Keratinocyte (primary cell): ENCODE results near the gene ERBB3. TPM values are rescaled to one million over a fixed set of nuclear protein-coding genes. Genes with fewer than 3 reads are reported as not detected.

ENCODE experiments used
- DNase-seq: peaks from one replicate; pipeline ENCODE4 v3.0.0-alpha.2; 2011; ENCODE audit warnings: low read depth, missing footprints, low spot score
- FAIRE-seq: peaks from 2 replicates; lab custom pipeline; 2011; peaks lifted over from hg19 to GRCh38; lab: Jason Lieb, UNC
- H2AFZ ChIP-seq: 2 replicates; pipeline ENCODE4 v1.6.0; 2012; ENCODE audit warnings: low read length, control low read depth, inconsistent platforms; ENCODE audit not compliant: control insufficient read depth
- H3K27ac ChIP-seq: 2 replicates; pipeline ENCODE4 v1.5.1; 2011; ENCODE audit warnings: low read length; ENCODE audit not compliant: control insufficient read depth, insufficient read depth
- H3K27me3 ChIP-seq: 3 replicates; pipeline ENCODE4 v1.6.0; 2011; ENCODE audit warnings: low read length; ENCODE audit not compliant: control insufficient read depth, insufficient read depth; ENCODE audit errors: extremely low read depth
- H3K36me3 ChIP-seq, 2 experiments: 2 replicates in 1 of 2; 3 replicates in 1 of 2; pipeline ENCODE4 v1.5.1; 2011; ENCODE audit warnings: low read length in 2 of 2, mild to moderate bottlenecking in 1 of 2; ENCODE audit not compliant: control insufficient read depth in 2 of 2, insufficient read depth in 2 of 2; ENCODE audit errors: extremely low read depth in 1 of 2
- H3K4me1 ChIP-seq: 3 replicates; pipeline ENCODE4 v1.5.1; 2011; ENCODE audit warnings: low read length; ENCODE audit not compliant: control insufficient read depth, insufficient read depth; ENCODE audit errors: extremely low read depth
- H3K4me2 ChIP-seq: 3 replicates; pipeline ENCODE4 v1.6.0; 2011; ENCODE audit warnings: low read depth, low read length; ENCODE audit not compliant: control insufficient read depth, insufficient read depth; ENCODE audit errors: extremely low read depth
- H3K4me3 ChIP-seq, 3 experiments: fragments of 200-600 bp in 1 of 3; sonication (generic) in 1 of 3; 2 replicates in 2 of 3; 3 replicates in 1 of 3; pipeline ENCODE4 v1.5.1; 2011 to 2016; ENCODE audit warnings: low read length in 3 of 3, mild to moderate bottlenecking in 3 of 3, control low read depth in 2 of 3, inconsistent platforms in 1 of 3, low read depth in 1 of 3, mixed read lengths in 1 of 3, mixed run types in 1 of 3, moderate library complexity in 1 of 3; ENCODE audit not compliant: control insufficient read depth in 2 of 3, insufficient read depth in 2 of 3; ENCODE audit errors: extremely low read depth in 1 of 3
- H3K79me2 ChIP-seq: 2 replicates; pipeline ENCODE4 v1.6.0; 2012; ENCODE audit warnings: low read length; ENCODE audit not compliant: control insufficient read depth, insufficient read depth
- H3K9ac ChIP-seq: 3 replicates; pipeline ENCODE4 v1.6.0; 2011; ENCODE audit warnings: low read length; ENCODE audit not compliant: control insufficient read depth, insufficient read depth; ENCODE audit errors: extremely low read depth
- H3K9me1 ChIP-seq: 3 replicates; pipeline ENCODE4 v1.6.0; 2011; ENCODE audit warnings: low read length; ENCODE audit not compliant: control insufficient read depth, insufficient read depth; ENCODE audit errors: extremely low read depth
- H3K9me3 ChIP-seq: 2 replicates; pipeline ENCODE4 v1.5.1; 2012; ENCODE audit warnings: low read depth, low read length; ENCODE audit not compliant: control insufficient read depth
- H4K20me1 ChIP-seq: 3 replicates; pipeline ENCODE4 v1.6.0; 2011; ENCODE audit warnings: low read length; ENCODE audit not compliant: control insufficient read depth, insufficient read depth; ENCODE audit errors: extremely low read depth
- CTCF ChIP-seq, 3 experiments: IDR thresholded peaks in 1 of 3; conservative IDR thresholded peaks in 1 of 3; optimal IDR thresholded peaks in 1 of 3; 2 replicates in 2 of 3; 3 replicates in 1 of 3; pipeline versions ENCODE3 to v1.5.1; 2011; ENCODE audit warnings: low read length in 3 of 3, mild to moderate bottlenecking in 3 of 3, moderate library complexity in 2 of 3, control low read depth in 1 of 3, inconsistent platforms in 1 of 3; ENCODE audit not compliant: insufficient read depth in 2 of 3; ENCODE audit errors: extremely low read depth in 1 of 3
- EZH2 ChIP-seq: IDR thresholded peaks from one replicate; pipeline ENCODE4 v1.6.1; 2012; ENCODE audit warnings: inconsistent platforms, mild to moderate bottlenecking, low read length, moderate library complexity
- dilution Hi-C: fragments of 300-500 bp; cut with MboI; formaldehyde crosslinking; loops from one replicate; pipeline ENCODE4 v1.7.0; 2020; ENCODE audit warnings: low sequenced_read_pairs; ENCODE audit not compliant: extremely low pct_ligation_motif_present
- polyA plus RNA-seq, 5 experiments: library from polyadenylated mRNA; depleted of rRNA in 3 of 5; stranded (reverse) in 3 of 5; stranded (forward) in 1 of 5; unstranded in 1 of 5; fragments of >200 nt; gene quantifications; 1 replicate in 1 of 5; 2 replicates in 3 of 5; 3 replicates in 1 of 5; pipeline versions ENCODE4 v1.2.1 to v1.2.3, GENCODE V29; 2011 to 2012; ENCODE audit warnings: missing spikeins in 2 of 5, low read depth in 1 of 5, low replicate concordance in 1 of 5

Gene ERBB3
- polyA plus RNA-seq, 1 donor (not counting 4 experiments of a cell fraction or from before 2014, with no cell fraction given) = 16.4 TPM

- Histone ChIP-seq H2AFZ (no peak overlapping the region), H3K9ac (no peak overlapping the region), H3K36me3 (peaks cover 3 to 27% of the 10 kb centered on the region in 2 experiments), H4K20me1 (no peaks in the 10 kb centered on the region), H3K27ac (no peak overlapping the region), H3K79me2 (peaks cover 11% of the 10 kb centered on the region), H3K27me3 (no peaks in the 10 kb centered on the region), H3K4me1 (peaks cover 27% of the 10 kb centered on the region), H3K4me2 (no peak overlapping the region), H3K9me1 (no peaks in the 10 kb centered on the region), H3K9me3 (no peaks in the 10 kb centered on the region), H3K4me3 (no peak overlapping the region)
- dilution Hi-C loops = loop anchor here (10.0 kb wide), 1 partner anchor 53 kb away; no protein-coding TSS in a partner anchor
- TF ChIP-seq EZH2 = no peak
- TF ChIP-seq CTCF (optimal IDR thresholded peaks at IDR 0.05 in 1 of 3, IDR thresholded peaks at IDR 0.05 in 1 of 3, conservative IDR thresholded peaks at IDR 0.05 in 1 of 3; ENCODE audit: extremely low read depth in 1 of 3, insufficient read depth in 2 of 3, low read length in 3 of 3) = no peak
- FAIRE-seq (no peak), DNase-seq (no peak)
Measured at GRCh38 chr12:56121204-56121870, 41.4 kb downstream of the ERBB3 start.

GRCh38 chr12:56122637-56123036, 42.7 kb downstream of the ERBB3 start:
- DNase-seq (no peak), FAIRE-seq (no peak)
- TF ChIP-seq EZH2 = no peak
- TF ChIP-seq CTCF (optimal IDR thresholded peaks at IDR 0.05 in 1 of 3, IDR thresholded peaks at IDR 0.05 in 1 of 3, conservative IDR thresholded peaks at IDR 0.05 in 1 of 3; ENCODE audit: extremely low read depth in 1 of 3, insufficient read depth in 2 of 3, low read length in 3 of 3) = no peak
- Histone ChIP-seq H3K4me1 (peaks cover 38% of the 10 kb centered on the region), H3K4me3 (no peak overlapping the region), H3K36me3 (peaks cover 1 to 19% of the 10 kb centered on the region in 2 experiments), H3K9me1 (no peaks in the 10 kb centered on the region), H3K27me3 (no peaks in the 10 kb centered on the region), H4K20me1 (no peaks in the 10 kb centered on the region), H2AFZ (no peak overlapping the region), H3K27ac (no peak overlapping the region), H3K9me3 (no peaks in the 10 kb centered on the region), H3K4me2 (no peak overlapping the region), H3K79me2 (peaks cover 2% of the 10 kb centered on the region), H3K9ac (no peak overlapping the region)
- dilution Hi-C loops = loop anchor here (10.0 kb wide), 1 partner anchor 52 kb away; no protein-coding TSS in a partner anchor
